Left lung (tissue), 10 donors: ENCODE measurements around the gene FAM78A. TPM values are rescaled to one million over a fixed set of nuclear protein-coding genes. Genes with fewer than 3 reads are reported as not detected.

ENCODE experiments used
- ATAC-seq: fragments of 200-7000 bp; cut with Tn5 transposase; one replicate; pipeline ENCODE4 v1.9.1; 2020; ENCODE audit warnings: moderate library complexity
- DNase-seq, 4 donors: peaks; one replicate each; pipeline ENCODE4 v3.0.0-alpha.2; 2013 to 2020
- H3K27ac ChIP-seq, 2 donors: fragments of 200-600 bp; sonication (generic) in 1 of 2; one replicate each; pipeline versions ENCODE4 v1.5.0 to v1.8.0; 2020 to 2021
- H3K27me3 ChIP-seq, 2 donors: fragments of 200-600 bp; sonication (generic) in 1 of 2; one replicate each; pipeline versions ENCODE4 v1.5.0 to v1.8.0; 2020 to 2021
- H3K36me3 ChIP-seq, 2 donors: fragments of 200-600 bp; sonication (generic) in 1 of 2; one replicate each; pipeline versions ENCODE4 v1.5.0 to v1.8.0; 2020 to 2021
- H3K4me1 ChIP-seq, 2 donors: fragments of 200-600 bp; one replicate each; pipeline ENCODE4 v1.8.0; 2021
- H3K4me3 ChIP-seq, 2 donors: fragments of 200-600 bp; sonication (generic) in 1 of 2; one replicate each; pipeline versions ENCODE4 v1.5.0 to v1.8.0; 2020 to 2021; ENCODE audit warnings: mild to moderate bottlenecking in 1 of 2
- H3K9me3 ChIP-seq, 2 donors: fragments of 200-600 bp; sonication (generic) in 1 of 2; one replicate each; pipeline versions ENCODE4 v1.5.0 to v1.8.0; 2020 to 2021
- CTCF ChIP-seq, 2 donors: fragments of 200-600 bp; sonication (generic) in 1 of 2; IDR thresholded peaks; one replicate each; pipeline versions ENCODE4 v1.5.0 to v1.8.0; 2021; ENCODE audit warnings: antibody characterized with exemption in 2 of 2
- intact Hi-C, 2 donors: fragments of 100-400 bp; cut with DNase I; formaldehyde crosslinking; loops; one replicate each; pipeline versions ENCODE4 v1.11.2 to v1.14.2; 2022
- polyA plus RNA-seq, 6 donors: library from polyadenylated mRNA; unstranded; fragments of 120-200 nt; gene quantifications; one replicate each; pipeline ENCODE4 v1.2.1, GENCODE V29; 2013; ENCODE audit not compliant: insufficient read length in 6 of 6
- total RNA-seq, 2 donors: library from RNA; stranded (reverse); fragmentation: NEBNext Ultra II Directional; extraction: Animal tissue kit (Norgen Biotek cat#: 25700); gene quantifications; one replicate each; pipeline ENCODE4 v1.2.1, GENCODE V29; 2021
- donor health status: DM: no; HTN: yes; CAD: no.
- donor health status: DM: no; HTN: no; CAD: no.

FAM78A gene
- total and polyA plus RNA-seq, 8 donors, result 3.5 to 18.1 (median 6.5) TPM

- Histone ChIP-seq H3K36me3 (no peaks in the 10 kb centered on the region), H3K27me3 (peaks cover 2 to 5% of the 10 kb centered on the region in 2 donors), H3K9me3 (no peaks in the 10 kb centered on the region), H3K27ac (no peak overlapping the region), H3K4me3 (no peak overlapping the region), H3K4me1 (no peaks in the 10 kb centered on the region)
- no peak for TF ChIP-seq CTCF (IDR thresholded peaks at IDR 0.05)
- intact Hi-C loops, result no loop called here
- DNase-seq (no peak), ATAC-seq (no peak)
These were observed 11.9 kb upstream of the FAM78A start for GRCh38 chr9:131288217-131288616.

DNA sequence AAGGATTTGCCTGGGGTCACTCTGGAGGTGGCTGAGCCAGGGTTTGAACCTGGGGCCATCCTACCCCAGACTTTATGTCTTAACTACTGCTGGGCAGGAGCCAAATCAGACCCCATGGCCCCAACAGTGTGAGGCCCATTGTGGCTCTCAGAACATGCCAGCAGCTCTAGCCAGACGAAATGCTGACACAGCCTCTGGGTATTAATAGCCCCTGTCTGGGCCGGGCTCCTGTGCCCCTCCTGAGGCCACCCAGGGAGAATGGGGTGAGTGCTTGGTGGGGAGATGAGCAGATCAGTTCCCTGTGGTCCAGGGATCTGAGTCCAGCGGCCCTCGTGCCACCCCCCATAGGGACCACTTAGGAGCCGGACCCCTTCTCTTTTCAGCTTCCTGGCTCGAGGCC, 11.0 kb upstream of the FAM78A start:
- intact Hi-C loops, result no loop called here
- TF ChIP-seq CTCF (IDR thresholded peaks at IDR 0.05), result no peak
- ATAC-seq, result no peak
- DNase-seq, result no peak
- Histone ChIP-seq H3K4me3 (no peak overlapping the region), H3K4me1 (peaks cover 0 to 4% of the 10 kb centered on the region in 2 donors), H3K27ac (no peak overlapping the region), H3K27me3 (peaks cover 4 to 14% of the 10 kb centered on the region in 2 donors), H3K9me3 (no peaks in the 10 kb centered on the region), H3K36me3 (no peaks in the 10 kb centered on the region)

DNA sequence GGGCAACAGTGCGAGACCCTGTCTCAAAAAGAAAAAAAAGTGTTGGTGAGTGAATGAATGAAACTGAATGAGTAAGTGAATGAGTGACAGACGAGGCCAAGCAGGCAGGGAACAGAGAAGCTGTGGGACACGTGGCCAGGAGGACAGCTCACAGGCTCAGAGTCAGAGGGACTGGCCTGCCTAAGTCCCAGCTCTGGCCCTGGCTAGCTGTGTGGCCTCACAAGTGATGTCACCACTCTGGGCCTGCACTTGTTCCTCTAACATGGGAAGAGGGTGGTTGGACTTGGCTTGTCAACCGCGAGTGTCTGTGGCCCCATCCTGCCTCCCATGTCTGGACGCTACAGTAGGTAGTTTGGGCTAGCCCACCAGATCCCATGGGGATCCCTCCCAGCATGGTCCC, 8.5 kb upstream of the FAM78A start:
- Histone ChIP-seq H3K9me3 (no peaks in the 10 kb centered on the region), H3K27me3 (peaks cover 12 to 39% of the 10 kb centered on the region in 2 donors), H3K4me1 (peaks cover 0 to 5% of the 10 kb centered on the region in 2 donors), H3K4me3 (no peak overlapping the region), H3K27ac (no peak overlapping the region), H3K36me3 (no peaks in the 10 kb centered on the region)
- intact Hi-C loops, result no loop called here
- no peak for TF ChIP-seq CTCF (IDR thresholded peaks at IDR 0.05)
- DNase-seq (no peak), ATAC-seq (no peak)

DNA sequence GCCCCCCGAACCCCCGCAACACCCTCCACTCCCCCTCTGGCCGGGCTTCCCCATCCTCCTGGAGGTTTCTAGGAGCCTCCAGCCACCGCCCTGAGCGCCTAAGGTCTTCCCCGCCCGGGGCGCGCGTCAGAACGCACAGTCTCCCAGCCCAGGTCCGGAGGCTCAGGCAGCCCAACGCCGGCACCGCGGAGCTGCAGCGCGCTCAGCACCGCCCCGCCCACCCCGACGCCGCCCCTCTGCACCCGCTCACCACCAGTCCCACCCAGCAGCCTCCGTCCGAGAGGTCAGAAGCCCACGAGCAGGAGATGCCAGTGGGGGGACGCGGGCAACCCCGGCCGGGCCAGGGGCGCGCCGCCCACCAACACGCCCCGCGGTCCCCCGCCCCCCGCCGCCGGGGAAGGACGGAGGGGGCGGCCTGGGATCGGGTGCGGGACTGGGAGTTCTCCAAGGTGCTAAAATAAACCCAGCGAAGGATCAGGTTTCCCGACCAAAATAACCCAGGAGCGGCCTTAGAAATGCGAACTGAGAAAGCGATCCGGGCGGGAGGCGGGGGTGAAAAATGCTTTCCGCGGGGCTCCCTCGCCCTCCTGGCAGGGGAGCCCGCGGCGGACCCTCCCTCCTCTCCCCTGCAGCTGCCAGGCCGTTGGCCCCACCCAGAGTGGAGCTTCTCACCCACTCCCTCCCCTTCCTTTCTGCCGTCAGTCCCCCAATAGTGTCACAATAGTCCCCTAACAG, 6.5 kb upstream of the FAM78A start:
- H3K4me3 ChIP-seq, result no peak overlapping the region
- no peaks in the 10 kb centered on the region for H3K9me3 ChIP-seq
- DNase-seq (no peak), ATAC-seq (no peak)
- peaks cover 12 to 45% of the 10 kb centered on the region in 2 donors for H3K27me3 ChIP-seq
- intact Hi-C loops, result no loop called here
- TF ChIP-seq CTCF (IDR thresholded peaks at IDR 0.05), result no peak
- no peak overlapping the region for H3K27ac ChIP-seq
- H3K4me1 ChIP-seq, result peaks cover 0 to 21% of the 10 kb centered on the region in 2 donors
- H3K36me3 ChIP-seq, result no peaks in the 10 kb centered on the region

GRCh38 chr9:131282175-131282574, 5.9 kb upstream of the FAM78A start:
- no peaks in the 10 kb centered on the region for H3K36me3 ChIP-seq
- H3K27ac ChIP-seq, result no peak overlapping the region
- H3K27me3 ChIP-seq, result peaks cover 12 to 46% of the 10 kb centered on the region in 2 donors
- ATAC-seq (no peak), DNase-seq (no peak)
- no peaks in the 10 kb centered on the region for H3K9me3 ChIP-seq
- H3K4me3 ChIP-seq, result no peak overlapping the region
- no peak for TF ChIP-seq CTCF (IDR thresholded peaks at IDR 0.05)
- intact Hi-C loops, result no loop called here
- peaks cover 0 to 21% of the 10 kb centered on the region in 2 donors for H3K4me1 ChIP-seq
